ENCODE measurements around the gene GDF15.

DNA sequence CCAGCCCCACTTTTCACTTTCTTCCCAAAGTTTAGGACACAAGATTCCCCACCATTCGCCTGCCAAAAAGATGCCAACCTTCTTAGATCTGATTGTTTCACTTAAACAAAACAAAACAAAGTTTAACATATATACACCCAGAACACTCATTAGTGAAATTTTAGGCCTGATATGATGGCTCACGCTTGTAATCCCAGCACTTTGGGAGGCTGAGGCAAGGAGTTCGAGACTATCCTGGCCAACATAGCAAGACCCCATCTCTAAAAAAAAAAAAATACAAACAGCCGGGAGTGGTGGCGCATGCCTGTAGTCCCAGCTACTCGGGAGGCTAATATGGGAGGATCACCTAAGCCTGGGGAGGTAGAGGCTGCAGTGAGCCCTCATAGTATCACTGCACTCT lies 40.7 kb upstream of the GDF15 start:
- no peak for TF ChIP-seq POLR2A (IDR thresholded peaks at IDR 0.05)
- TF ChIP-seq, protein P1, sequence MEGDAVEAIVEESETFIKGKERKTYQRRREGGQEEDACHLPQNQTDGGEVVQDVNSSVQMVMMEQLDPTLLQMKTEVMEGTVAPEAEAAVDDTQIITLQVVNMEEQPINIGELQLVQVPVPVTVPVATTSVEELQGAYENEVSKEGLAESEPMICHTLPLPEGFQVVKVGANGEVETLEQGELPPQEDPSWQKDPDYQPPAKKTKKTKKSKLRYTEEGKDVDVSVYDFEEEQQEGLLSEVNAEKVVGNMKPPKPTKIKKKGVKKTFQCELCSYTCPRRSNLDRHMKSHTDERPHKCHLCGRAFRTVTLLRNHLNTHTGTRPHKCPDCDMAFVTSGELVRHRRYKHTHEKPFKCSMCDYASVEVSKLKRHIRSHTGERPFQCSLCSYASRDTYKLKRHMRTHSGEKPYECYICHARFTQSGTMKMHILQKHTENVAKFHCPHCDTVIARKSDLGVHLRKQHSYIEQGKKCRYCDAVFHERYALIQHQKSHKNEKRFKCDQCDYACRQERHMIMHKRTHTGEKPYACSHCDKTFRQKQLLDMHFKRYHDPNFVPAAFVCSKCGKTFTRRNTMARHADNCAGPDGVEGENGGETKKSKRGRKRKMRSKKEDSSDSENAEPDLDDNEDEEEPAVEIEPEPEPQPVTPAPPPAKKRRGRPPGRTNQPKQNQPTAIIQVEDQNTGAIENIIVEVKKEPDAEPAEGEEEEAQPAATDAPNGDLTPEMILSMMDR (IDR thresholded peaks at IDR 0.05 in 4 of 5, conservative IDR thresholded peaks at IDR 0.05 in 1 of 5) = no peak
